ENCODE data around the gene LDLRAD3.

The LDLRAD3 gene

GRCh38 chr11:36249246-36249645, 305.4 kb downstream of the LDLRAD3 start:
- no peak for DNase-seq

GRCh38 chr11:36251823-36252222, 308.0 kb downstream of the LDLRAD3 start:
- no peak for DNase-seq

- no peak for DNase-seq
These were observed 309.4 kb downstream of the LDLRAD3 start for GRCh38 chr11:36253238-36253637.

- no peak for DNase-seq
These were observed 310.9 kb downstream of the LDLRAD3 start for GRCh38 chr11:36254713-36255112.

GRCh38 chr11:36257351-36257750, 313.5 kb downstream of the LDLRAD3 start:
- no peak for DNase-seq

GRCh38 chr11:36258730-36259360, 315.0 kb downstream of the LDLRAD3 start:
- no peak for DNase-seq

GRCh38 chr11:36261094-36261493, 317.2 kb downstream of the LDLRAD3 start:
- no peak for DNase-seq

GRCh38 chr11:36264011-36264972, 320.4 kb downstream of the LDLRAD3 start:
- DNase-seq = no peak

GRCh38 chr11:36264973-36265344, 321.1 kb downstream of the LDLRAD3 start:
- no peak for DNase-seq

- peak; percentile 49 for DNase-seq
These were observed 322.1 kb downstream of the LDLRAD3 start for GRCh38 chr11:36265793-36266628.

- no peak for DNase-seq
These were observed 322.9 kb downstream of the LDLRAD3 start for GRCh38 chr11:36266767-36267166.

- no peak for DNase-seq
These were observed 324.6 kb downstream of the LDLRAD3 start for GRCh38 chr11:36268337-36268985.

- DNase-seq = no peak
These were observed 326.8 kb downstream of the LDLRAD3 start for GRCh38 chr11:36270701-36271100.

GRCh38 chr11:36271794-36272407, 328.0 kb downstream of the LDLRAD3 start:
- DNase-seq = no peak

- DNase-seq = no peak
These were observed 329.2 kb downstream of the LDLRAD3 start for GRCh38 chr11:36273110-36273509.

- no peak for DNase-seq
These were observed 330.6 kb downstream of the LDLRAD3 start for GRCh38 chr11:36274414-36274813.

- no peak for DNase-seq
These were observed 334.8 kb downstream of the LDLRAD3 start for GRCh38 chr11:36278531-36279282.

GRCh38 chr11:36280531-36280930, 336.7 kb downstream of the LDLRAD3 start:
- DNase-seq = no peak
